Cardiac fibroblast (primary cell): Measurements from ENCODE around the gene PPP2R2B.

ENCODE experiments used
- DNase-seq, 2 donors: peaks; one replicate each; pipeline versions ENCODE4 v3.0.0 to v3.0.0-alpha.2; 2010; ENCODE audit warnings: low read depth in 2 of 2
- H3K4me3 ChIP-seq, 2 donors: replicated peaks in 1 of 2; 1 replicate in 1 of 2; 2 replicates in 1 of 2; pipeline ENCODE4 v1.5.1; 2011; ENCODE audit warnings: low read depth in 2 of 2, low read length in 2 of 2, mild to moderate bottlenecking in 2 of 2, moderate library complexity in 1 of 2
- CTCF ChIP-seq: IDR thresholded peaks from one replicate; pipeline ENCODE4 v1.5.1; 2011; ENCODE audit warnings: low read depth, mild to moderate bottlenecking, low read length, inconsistent platforms

PPP2R2B gene

DNA sequence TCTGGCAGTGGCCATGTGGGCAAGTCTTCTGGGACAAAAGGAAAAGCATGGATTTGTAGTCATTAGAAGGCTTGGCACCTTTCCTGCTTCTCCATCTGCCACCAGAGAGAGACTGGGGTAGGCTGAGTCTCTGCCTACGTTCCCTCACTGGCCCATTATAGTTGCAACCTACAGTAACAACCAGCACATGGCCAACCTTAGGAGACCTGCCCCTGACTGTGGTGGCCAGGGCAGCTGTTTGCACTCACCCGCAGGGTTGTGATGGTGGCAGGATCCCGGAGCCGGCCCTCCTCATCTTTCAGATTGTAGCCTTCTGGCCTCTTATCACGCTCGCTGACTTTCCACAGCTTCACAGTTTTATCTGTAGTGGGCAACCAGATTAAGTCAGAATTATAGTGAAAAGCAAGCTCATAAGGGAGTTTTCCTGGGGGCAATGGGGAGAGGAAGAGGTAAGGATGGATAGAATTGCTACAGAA is 187.6 kb downstream of the PPP2R2B start:
- no peak for TF ChIP-seq CTCF
- no peak overlapping the region for H3K4me3 ChIP-seq
- no peak for DNase-seq

DNA sequence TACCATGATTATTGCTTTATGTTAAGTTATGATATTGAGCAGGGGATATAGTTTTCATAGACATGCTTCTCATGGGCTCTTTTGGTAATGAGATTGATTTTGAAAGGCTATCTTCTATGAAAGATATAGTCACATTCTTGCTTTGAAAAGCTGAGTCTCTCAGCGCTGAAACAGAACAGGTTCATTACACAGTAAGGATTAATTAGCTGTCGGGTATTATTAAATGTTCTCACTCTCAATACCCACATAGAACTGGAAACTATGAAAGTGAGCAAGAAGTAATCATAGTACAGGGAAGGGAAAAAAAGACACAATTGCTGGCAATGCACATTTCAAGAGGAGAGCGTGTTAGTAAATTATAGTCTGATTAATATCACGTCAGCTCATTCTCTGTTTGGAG is 190.9 kb downstream of the PPP2R2B start:
- no peak overlapping the region for H3K4me3 ChIP-seq
- no peak for DNase-seq
- no peak for TF ChIP-seq CTCF

DNA sequence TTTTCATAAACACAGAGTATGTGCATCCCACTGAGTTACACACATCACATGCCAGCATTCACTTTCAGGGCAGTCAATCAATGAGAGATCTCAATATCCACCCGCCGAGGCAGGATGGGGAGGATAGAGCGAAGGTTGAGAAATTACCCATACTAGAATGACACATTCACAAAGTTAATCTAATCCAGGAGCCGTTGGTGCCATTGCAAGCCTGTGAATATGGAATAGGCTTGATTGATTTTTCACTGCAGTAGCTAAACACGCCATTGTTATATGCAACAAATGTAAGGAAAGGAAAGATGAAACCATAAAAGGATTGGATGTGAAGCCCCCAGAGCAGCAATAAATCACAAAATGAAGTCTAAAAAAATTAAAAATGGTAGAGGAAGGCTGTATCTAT is 194.7 kb downstream of the PPP2R2B start:
- no peak for TF ChIP-seq CTCF
- DNase-seq, result no peak
- no peak overlapping the region for H3K4me3 ChIP-seq

- no peak overlapping the region for H3K4me3 ChIP-seq
- TF ChIP-seq CTCF, result no peak
- DNase-seq, result no peak
Observed at GRCh38 chr5:146682899-146683532, 195.5 kb downstream of the PPP2R2B start.

DNA sequence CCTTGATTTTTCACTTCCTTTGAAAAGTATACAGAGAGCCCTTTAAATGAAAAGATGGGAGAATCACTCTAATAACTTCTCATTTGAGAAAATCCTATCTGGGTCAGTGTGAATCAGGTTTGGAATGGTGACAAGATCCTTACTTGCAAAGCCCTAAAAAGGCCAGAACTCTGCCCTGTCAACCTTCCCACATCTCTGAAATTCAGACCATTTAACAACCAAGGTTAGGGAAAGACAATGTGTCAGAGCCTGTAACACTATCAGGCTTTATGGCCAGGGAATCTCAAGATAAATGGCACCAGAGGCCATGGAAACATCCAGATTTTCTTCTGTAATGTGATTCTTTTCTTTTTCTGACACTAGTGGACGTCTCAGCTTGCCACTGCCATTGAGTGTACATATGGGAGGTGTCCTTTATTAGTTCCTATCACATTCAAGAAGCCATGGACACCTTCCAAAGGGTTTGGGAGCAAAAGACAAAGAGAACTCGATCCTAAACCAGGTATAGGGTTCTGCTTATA is 196.9 kb downstream of the PPP2R2B start:
- no peak for DNase-seq
- no peak overlapping the region for H3K4me3 ChIP-seq
- no peak for TF ChIP-seq CTCF

DNA sequence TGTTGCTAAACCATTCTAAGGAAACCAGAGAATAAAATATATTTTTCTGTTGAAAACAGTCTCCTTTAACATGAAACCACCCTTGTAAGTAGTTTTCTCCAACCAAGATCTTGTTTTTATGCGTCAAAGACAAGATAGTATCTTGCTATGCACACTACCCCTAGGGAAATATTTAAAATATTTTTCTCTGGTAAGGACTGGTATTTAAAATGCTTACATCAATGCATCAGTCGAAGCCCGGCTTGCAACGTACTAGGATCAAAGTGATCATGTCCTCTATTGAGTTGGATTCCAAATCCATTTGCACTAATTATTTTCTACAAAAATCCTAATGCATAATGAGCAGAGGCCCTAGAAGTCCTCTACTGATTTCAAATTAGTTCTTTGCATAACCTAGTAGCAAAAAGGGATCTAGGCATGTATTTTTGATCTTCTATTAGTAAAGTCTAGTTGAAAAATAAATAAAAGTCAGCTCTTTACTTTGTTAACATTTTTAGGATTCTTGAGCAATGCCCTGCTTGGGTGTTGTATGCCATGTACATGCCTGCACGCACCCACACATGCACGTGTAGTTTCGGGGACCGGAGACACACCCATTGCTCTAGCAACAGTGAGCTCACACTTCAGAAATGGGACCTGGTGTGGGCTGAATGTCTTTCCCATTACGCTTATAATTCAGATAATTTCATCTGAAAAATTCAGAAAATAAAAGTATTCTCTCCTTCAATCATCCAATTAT is 197.5 kb downstream of the PPP2R2B start:
- H3K4me3 ChIP-seq, result no peak overlapping the region
- DNase-seq, result no peak
- no peak for TF ChIP-seq CTCF
